Heart left ventricle (tissue), 13 donors: Measurements from ENCODE around the gene SUGCT.

Experiments used
- POLR2A ChIP-seq, 2 donors: fragments of 450-650 bp; IDR thresholded peaks; one replicate each; pipeline ENCODE4 v1.6.1; 2017; ENCODE audit warnings: antibody characterized with exemption in 2 of 2, mild to moderate bottlenecking in 2 of 2, moderate library complexity in 2 of 2
- TF ChIP-seq, protein P1 (sequence below), 12 donors: fragments of 200-600 bp; sonication (generic) in 4 of 12; IDR thresholded peaks; one replicate each; pipeline versions ENCODE4 v1.5.0 to v1.8.0; 2018 to 2022; ENCODE audit warnings: antibody characterized with exemption in 12 of 12, mild to moderate bottlenecking in 5 of 12
- donor health status: ischemic (EF 13 %, LVEDD 7.1; RV severe dilation, severe dysfunction).
- donor health status: DM: no; HTN: yes; CAD: no.
- donor health status: DM: no; HTN: no; CAD: no.
- donor health status: ischemic (EF 25% LVEDD 6.9; RV normal size, moderate dysfunction).
- donor health status: ischemic (EF 25% LVEDD 5.7; RV mildly dilated, moderate dysfunction).
- donor health status: ischemic (EF 35%, LVEDD 5.7; RV mildly dilated, moderate dysfunction).
- donor health status: nonischemic (EF 11% LVEDD 7.7; RV severe dilation, severe dysfunction).
- donor health status: DM: yes; HTN: yes; CAD: no.
- donor health status: PGD.
- donor health status: ischemic (EF 29% LVEDD 5.4; RV normal size, mild dysfunction).
- donor health status: nonischemic (EF 23%, LVEDD 6.1; RV moderate dilation, normal function).

DNA sequence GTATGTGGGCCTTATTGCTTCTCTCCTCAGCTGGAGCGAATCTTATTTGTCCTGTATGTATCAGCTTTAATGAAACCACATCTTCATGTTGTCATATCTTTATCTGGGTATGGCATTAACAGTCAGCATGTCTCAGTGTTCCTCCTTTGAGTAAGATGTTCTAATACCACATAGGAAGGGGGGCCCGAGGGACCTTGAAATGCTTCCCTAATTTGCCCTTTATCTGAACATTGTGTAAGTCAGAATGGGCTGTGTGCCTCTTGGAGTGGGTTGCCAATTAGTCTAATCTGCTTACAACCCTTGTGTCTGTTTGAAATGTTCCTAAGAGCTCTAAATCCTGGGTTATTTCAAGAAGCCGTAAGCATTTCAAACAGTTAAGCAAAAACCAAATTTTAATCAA is 623.8 kb downstream of the SUGCT start:
- TF ChIP-seq, protein P1, sequence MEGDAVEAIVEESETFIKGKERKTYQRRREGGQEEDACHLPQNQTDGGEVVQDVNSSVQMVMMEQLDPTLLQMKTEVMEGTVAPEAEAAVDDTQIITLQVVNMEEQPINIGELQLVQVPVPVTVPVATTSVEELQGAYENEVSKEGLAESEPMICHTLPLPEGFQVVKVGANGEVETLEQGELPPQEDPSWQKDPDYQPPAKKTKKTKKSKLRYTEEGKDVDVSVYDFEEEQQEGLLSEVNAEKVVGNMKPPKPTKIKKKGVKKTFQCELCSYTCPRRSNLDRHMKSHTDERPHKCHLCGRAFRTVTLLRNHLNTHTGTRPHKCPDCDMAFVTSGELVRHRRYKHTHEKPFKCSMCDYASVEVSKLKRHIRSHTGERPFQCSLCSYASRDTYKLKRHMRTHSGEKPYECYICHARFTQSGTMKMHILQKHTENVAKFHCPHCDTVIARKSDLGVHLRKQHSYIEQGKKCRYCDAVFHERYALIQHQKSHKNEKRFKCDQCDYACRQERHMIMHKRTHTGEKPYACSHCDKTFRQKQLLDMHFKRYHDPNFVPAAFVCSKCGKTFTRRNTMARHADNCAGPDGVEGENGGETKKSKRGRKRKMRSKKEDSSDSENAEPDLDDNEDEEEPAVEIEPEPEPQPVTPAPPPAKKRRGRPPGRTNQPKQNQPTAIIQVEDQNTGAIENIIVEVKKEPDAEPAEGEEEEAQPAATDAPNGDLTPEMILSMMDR (IDR thresholded peaks at IDR 0.05): no peak
- TF ChIP-seq POLR2A (IDR thresholded peaks at IDR 0.05): no peak
